KG1 (cell line): ENCODE results near the gene TNFRSF14.

ENCODE experiments used
- DNase-seq: peaks from one replicate; lab custom pipeline; 2025; lab: John Stamatoyannopoulos, UW

Gene TNFRSF14

GRCh38 chr1:2553871-2554620, 2.1 kb upstream of the TNFRSF14 start:
- no peak for DNase-seq

GRCh38 chr1:2554621-2555387, 1.4 kb upstream of the TNFRSF14 start:
- no peak for DNase-seq

GRCh38 chr1:2555634-2556276, 416 bp upstream of the TNFRSF14 start:
- peak; percentile 84 for DNase-seq

- DNase-seq: no peak
Measured at GRCh38 chr1:2556678-2557481, 709 bp downstream of the TNFRSF14 start.

- DNase-seq: no peak
Measured at GRCh38 chr1:2557482-2558400, 1.6 kb downstream of the TNFRSF14 start.

- no peak for DNase-seq
Measured at GRCh38 chr1:2558420-2558819, 2.2 kb downstream of the TNFRSF14 start.

GRCh38 chr1:2558861-2559260, 2.7 kb downstream of the TNFRSF14 start:
- no peak for DNase-seq

GRCh38 chr1:2559509-2560298, 3.5 kb downstream of the TNFRSF14 start:
- DNase-seq: no peak

- no peak for DNase-seq
Measured at GRCh38 chr1:2560299-2561073, 4.3 kb downstream of the TNFRSF14 start.

GRCh38 chr1:2561446-2561845, 5.3 kb downstream of the TNFRSF14 start:
- no peak for DNase-seq

- no peak for DNase-seq
Measured at GRCh38 chr1:2561898-2562895, 6.0 kb downstream of the TNFRSF14 start.

GRCh38 chr1:2563205-2563604, 7.0 kb downstream of the TNFRSF14 start:
- DNase-seq: no peak

GRCh38 chr1:2564006-2564814, 8.0 kb downstream of the TNFRSF14 start:
- DNase-seq: no peak

GRCh38 chr1:2564815-2565374, 8.7 kb downstream of the TNFRSF14 start:
- no peak for DNase-seq

GRCh38 chr1:2566101-2567045, 10.2 kb downstream of the TNFRSF14 start:
- no peak for DNase-seq
